ENCODE measurements around the gene SPTAN1.

SPTAN1 gene

GRCh38 chr9:128607642-128608350 lies 55.4 kb downstream of the SPTAN1 start:
- FAIRE-seq = no peak

GRCh38 chr9:128610897-128611296 lies 58.5 kb downstream of the SPTAN1 start:
- FAIRE-seq = no peak

GRCh38 chr9:128611600-128612394 lies 59.4 kb downstream of the SPTAN1 start:
- no peak for FAIRE-seq

GRCh38 chr9:128614728-128615127 lies 62.3 kb downstream of the SPTAN1 start:
- no peak for FAIRE-seq

GRCh38 chr9:128615571-128615970 lies 63.2 kb downstream of the SPTAN1 start:
- FAIRE-seq = no peak

GRCh38 chr9:128617943-128618342 lies 65.6 kb downstream of the SPTAN1 start:
- no peak for FAIRE-seq

GRCh38 chr9:128619127-128619526 lies 66.7 kb downstream of the SPTAN1 start:
- no peak for FAIRE-seq

GRCh38 chr9:128619779-128620178 lies 67.4 kb downstream of the SPTAN1 start:
- FAIRE-seq = no peak

GRCh38 chr9:128621730-128622455 lies 69.5 kb downstream of the SPTAN1 start:
- no peak for FAIRE-seq

GRCh38 chr9:128624566-128624965 lies 72.2 kb downstream of the SPTAN1 start:
- FAIRE-seq = no peak

GRCh38 chr9:128625391-128626146 lies 73.2 kb downstream of the SPTAN1 start:
- no peak for FAIRE-seq

GRCh38 chr9:128626181-128626580 lies 73.8 kb downstream of the SPTAN1 start:
- no peak for FAIRE-seq

- FAIRE-seq = no peak
Measured at GRCh38 chr9:128627127-128627715, 74.8 kb downstream of the SPTAN1 start.

- FAIRE-seq = no peak
Measured at GRCh38 chr9:128627906-128628305, 75.5 kb downstream of the SPTAN1 start.

- FAIRE-seq = no peak
Measured at GRCh38 chr9:128628471-128629048, 76.2 kb downstream of the SPTAN1 start.

GRCh38 chr9:128629136-128629535 lies 76.7 kb downstream of the SPTAN1 start:
- no peak for FAIRE-seq

- no peak for FAIRE-seq
Measured at GRCh38 chr9:128629852-128630545, 77.6 kb downstream of the SPTAN1 start.

GRCh38 chr9:128631636-128632035 lies 79.2 kb downstream of the SPTAN1 start:
- no peak for FAIRE-seq

GRCh38 chr9:128632066-128632465 lies 79.7 kb downstream of the SPTAN1 start:
- no peak for FAIRE-seq

GRCh38 chr9:128632486-128632885 lies 80.1 kb downstream of the SPTAN1 start:
- no peak for FAIRE-seq

- no peak for FAIRE-seq
Measured at GRCh38 chr9:128633057-128633456, 80.7 kb downstream of the SPTAN1 start.
